AG09319 (cell line): Measurements from ENCODE around the gene TBKBP1.

Experiments used
- DNase-seq: peaks from one replicate; pipeline ENCODE4 v3.0.0-alpha.2; 2010; ENCODE audit warnings: low read depth; ENCODE audit errors: extremely low read depth
- TF ChIP-seq, protein P1 (sequence below): IDR thresholded peaks from 2 replicates; pipeline ENCODE4 v1.5.1; 2011; ENCODE audit warnings: low read depth, mild to moderate bottlenecking, inconsistent platforms, low read length, moderate library complexity

TBKBP1 gene

DNA sequence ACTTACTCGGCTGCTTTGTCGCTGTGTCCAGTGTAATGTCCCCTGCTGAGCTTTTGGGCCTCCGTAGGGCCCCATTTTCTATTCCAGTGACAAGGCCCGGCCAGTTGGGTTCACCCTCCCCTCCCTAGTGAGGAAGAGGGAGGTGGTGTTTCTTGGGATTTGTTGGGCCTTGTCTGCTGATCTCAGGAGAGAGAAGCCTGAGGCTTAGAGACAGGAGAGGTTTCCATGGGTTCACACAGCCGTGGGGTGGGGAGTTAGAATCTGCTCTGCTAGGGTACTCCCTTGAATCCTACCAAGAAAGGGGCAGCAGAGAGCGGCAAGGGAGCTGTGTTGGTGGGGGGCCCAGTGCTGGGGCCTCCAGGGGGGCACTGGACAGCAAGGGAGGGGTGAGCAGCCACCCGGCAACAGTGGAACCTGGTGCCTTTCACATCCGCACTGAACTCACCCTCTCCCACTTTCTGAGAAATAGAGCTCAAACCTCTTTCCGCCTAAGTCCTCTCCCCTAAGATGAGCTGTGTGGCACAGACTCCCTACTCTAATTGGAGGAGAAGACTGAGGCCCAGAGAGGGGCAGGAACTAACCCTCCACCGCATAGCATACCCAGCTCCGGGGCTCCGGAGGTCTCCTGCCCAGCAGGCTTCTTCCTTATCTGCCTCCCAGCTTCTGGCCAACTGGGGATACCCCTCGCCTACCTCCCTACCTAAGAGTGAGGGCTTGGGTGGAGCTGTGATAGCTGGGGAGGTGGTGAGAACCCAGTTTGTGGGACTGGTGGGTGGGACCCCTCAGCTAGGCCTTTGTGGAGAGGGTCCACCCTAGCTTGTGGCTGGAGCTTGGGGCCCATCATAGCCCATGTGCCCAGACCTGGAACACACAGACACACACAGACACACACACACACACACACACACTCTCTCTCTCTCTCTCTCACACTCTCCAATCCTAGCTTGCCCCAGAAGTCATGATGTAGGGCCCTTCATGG is 6.8 kb downstream of the TBKBP1 start:
- DNase-seq: no peak

DNA sequence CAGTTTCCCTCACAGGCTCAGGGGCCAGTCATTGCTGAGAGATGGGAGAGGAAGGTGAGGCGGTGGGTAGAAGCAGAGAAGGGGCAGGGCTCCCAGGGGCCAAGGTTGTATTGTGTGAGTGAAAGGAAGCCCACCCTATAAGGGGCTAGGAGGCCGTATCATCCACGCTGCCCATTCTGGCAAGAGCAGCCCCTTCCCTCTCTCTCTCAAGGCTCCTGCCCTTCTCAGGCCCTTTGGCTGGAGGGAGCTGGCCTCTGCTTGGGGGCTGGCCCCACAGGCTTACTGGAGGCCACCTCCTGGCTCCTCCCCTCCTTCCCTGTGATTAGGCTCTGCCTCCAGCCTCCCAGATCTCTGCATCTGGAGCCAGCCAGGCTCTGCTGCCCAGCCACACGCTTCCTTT is 7.6 kb downstream of the TBKBP1 start:
- no peak for DNase-seq
- TF ChIP-seq, protein P1, sequence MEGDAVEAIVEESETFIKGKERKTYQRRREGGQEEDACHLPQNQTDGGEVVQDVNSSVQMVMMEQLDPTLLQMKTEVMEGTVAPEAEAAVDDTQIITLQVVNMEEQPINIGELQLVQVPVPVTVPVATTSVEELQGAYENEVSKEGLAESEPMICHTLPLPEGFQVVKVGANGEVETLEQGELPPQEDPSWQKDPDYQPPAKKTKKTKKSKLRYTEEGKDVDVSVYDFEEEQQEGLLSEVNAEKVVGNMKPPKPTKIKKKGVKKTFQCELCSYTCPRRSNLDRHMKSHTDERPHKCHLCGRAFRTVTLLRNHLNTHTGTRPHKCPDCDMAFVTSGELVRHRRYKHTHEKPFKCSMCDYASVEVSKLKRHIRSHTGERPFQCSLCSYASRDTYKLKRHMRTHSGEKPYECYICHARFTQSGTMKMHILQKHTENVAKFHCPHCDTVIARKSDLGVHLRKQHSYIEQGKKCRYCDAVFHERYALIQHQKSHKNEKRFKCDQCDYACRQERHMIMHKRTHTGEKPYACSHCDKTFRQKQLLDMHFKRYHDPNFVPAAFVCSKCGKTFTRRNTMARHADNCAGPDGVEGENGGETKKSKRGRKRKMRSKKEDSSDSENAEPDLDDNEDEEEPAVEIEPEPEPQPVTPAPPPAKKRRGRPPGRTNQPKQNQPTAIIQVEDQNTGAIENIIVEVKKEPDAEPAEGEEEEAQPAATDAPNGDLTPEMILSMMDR: no peak

More for the DNA sequence above, 6.8 kb downstream of the TBKBP1 start:
- TF ChIP-seq, protein P1: no peak

DNA sequence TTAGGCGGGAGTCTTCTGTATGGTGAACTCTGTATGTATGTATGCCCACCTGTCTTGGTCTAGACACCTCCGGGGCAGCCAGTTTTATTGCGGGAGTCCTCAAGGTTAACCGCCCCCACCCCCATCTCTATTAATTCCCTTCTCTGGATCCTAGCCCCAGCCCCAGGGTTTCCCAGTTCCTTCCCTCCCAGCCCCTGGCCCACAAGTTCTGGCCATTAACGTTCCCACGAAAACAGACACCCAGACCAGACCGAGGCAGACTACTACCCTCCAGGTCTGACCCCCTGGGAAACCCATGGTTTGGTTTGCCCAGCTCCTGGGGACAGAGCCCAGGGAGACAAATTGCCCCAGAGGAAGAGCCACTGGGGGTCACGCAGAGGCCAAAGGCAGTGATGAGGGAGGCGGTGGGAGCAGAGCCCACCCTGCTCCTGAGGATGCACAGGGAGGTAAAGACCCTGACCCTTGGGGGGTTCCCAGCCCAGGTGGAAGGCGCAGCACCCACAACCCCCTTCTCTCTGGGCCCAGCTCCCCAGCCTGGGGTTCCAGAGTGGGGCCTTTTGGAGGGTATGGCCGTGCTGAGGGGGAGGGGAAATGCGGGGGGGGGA is 8.5 kb downstream of the TBKBP1 start:
- DNase-seq: no peak
- TF ChIP-seq, protein P1: no peak

DNA sequence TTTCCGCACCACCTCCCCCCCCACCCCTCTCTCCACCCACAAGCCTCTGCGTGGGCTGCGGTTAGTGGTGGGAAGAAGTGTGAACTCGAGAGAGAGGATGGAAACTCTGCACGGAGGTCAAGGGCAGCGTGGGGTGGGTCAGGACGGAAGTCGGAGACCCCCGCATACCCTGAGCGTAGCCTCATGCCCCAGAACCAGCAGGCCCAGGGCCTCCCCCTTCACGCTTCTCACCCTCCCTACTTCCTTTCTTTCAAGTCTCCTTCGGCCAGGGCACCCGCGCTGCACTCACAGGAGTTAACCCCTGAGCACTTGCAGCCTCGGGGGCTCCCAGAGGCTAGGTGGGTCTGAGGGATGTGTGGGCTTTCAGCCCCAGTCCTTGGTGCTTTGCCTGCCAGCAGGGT is 9.2 kb downstream of the TBKBP1 start:
- no peak for DNase-seq
- TF ChIP-seq, protein P1: no peak

DNA sequence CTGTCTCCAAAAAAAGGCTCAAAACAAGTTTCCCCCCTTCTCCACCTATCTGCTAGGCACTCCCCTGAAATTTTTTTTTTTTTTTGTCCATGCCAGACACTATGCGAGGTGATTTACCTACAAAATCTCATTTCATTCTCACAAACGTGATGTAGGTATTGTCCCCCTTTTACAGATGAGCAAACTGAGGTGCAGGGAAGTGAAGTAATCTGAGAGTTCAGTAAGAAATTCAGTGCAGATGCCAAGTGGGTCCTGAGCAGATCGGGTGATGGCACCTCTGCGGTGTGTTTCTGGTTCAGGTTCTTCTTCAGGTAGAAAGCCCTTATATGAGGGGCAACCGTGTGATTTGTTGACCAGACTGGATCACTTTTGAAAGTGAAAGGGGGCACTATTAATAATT is 9.7 kb downstream of the TBKBP1 start:
- TF ChIP-seq, protein P1: no peak
- DNase-seq: no peak

DNA sequence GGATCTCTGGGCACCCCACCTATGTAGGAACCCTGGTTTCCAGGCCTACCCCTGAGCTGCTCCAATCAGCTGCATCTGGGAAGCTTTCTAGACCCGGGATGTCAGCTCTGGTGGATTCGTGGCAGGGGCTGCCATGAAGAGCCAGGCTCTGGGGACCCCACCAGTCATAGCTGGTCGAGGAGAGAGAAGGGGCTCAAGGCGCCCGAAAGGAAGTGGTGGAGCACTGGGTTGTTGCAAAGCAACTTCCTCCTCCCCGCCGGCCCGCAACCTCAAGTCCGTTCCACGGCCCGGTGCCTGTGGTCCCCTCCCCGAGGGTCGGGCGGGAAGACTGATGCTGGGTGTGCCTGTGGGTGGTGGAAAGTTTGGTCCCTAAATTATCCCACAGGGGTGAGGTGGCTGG is 10.2 kb downstream of the TBKBP1 start:
- DNase-seq: no peak
- TF ChIP-seq, protein P1: no peak

DNA sequence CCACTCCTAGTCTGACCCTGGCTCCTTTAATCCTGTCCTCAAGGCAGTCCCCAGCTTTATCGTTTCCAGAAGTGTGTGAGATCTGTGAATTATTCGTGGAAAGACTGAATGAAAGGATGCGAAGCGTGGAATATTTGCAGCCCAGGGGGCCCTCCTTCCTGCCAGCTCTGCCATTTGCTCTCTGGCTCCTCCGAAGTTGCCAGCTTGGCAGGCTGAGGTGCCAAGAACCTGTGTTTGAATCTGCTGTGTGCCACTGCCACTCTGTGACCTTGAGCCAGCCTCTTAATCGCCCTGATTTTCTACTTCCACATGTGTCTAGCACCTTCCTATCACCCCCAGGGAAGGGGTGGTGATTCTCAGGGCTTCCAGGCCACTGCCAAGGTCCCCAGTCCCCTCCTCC is 10.8 kb downstream of the TBKBP1 start:
- no peak for DNase-seq
- TF ChIP-seq, protein P1: no peak
